Nephron (organoid): Measurements from ENCODE around the gene MATN1.
"Not testable (repeated sequence)": the region's sequence is repeated elsewhere in the genome, so short reads cannot be mapped to it uniquely, and the experiment has no call there.

Source experiments
- H3K27ac Mint-ChIP-seq, 3 experiments: 2 replicates each; pipeline ENCODE4 v1.8.0; 2020; ENCODE audit warnings: mixed read lengths in 3 of 3, mild to moderate bottlenecking in 2 of 3, moderate library complexity in 1 of 3
- H3K27me3 Mint-ChIP-seq: 2 replicates; pipeline ENCODE4 v1.8.0; 2021; ENCODE audit warnings: low read depth, mild to moderate bottlenecking, moderate library complexity, mixed read lengths
- H3K36me3 Mint-ChIP-seq: 2 replicates; pipeline ENCODE4 v1.8.0; 2020; ENCODE audit warnings: low read depth, mixed read lengths
- H3K4me1 Mint-ChIP-seq: 2 replicates; pipeline ENCODE4 v1.8.0; 2020; ENCODE audit warnings: mixed read lengths
- H3K4me3 Mint-ChIP-seq, 3 experiments: 2 replicates each; pipeline ENCODE4 v1.8.0; 2020; ENCODE audit warnings: mild to moderate bottlenecking in 3 of 3, mixed read lengths in 3 of 3, moderate library complexity in 2 of 3
- H3K9me3 Mint-ChIP-seq: 2 replicates; pipeline ENCODE4 v1.8.0; 2020; ENCODE audit warnings: mixed read lengths
- CTCF ChIP-seq, 3 experiments: fragments of 200-600 bp; sonication (generic); IDR thresholded peaks; one replicate each; pipeline ENCODE4 v1.5.0; 2021; ENCODE audit warnings: antibody characterized with exemption in 3 of 3; ENCODE audit not compliant: unreplicated experiment in 3 of 3

Gene MATN1

GRCh38 chr1:30723331-30723755 is at the start of gene MATN1:
MATN1 (minus strand) TSS chr1:30723585; CDS start chr1:30723551, 34 bp downstream.
- Mint-ChIP-seq H3K36me3 (no peaks in the 10 kb centered on the region), H3K27me3 (peaks cover 7% of the 10 kb centered on the region), H3K27ac (peak within 1 kb of the TSS in 2 of 3 experiments; percentile 17 to 49), H3K9me3 (no peaks in the 10 kb centered on the region), H3K4me3 (no peak within 1 kb of the TSS), H3K4me1 (peaks cover 16% of the 10 kb centered on the region)
- TF ChIP-seq CTCF (IDR thresholded peaks at IDR 0.05; ENCODE audit: unreplicated experiment in 3 of 3) = no peak

- H3K4me1 Mint-ChIP-seq = peaks cover 5% of the 10 kb centered on the region
- no peak for TF ChIP-seq CTCF (IDR thresholded peaks at IDR 0.05; ENCODE audit: unreplicated experiment in 3 of 3)
- peaks cover 3% of the 10 kb centered on the region for H3K27me3 Mint-ChIP-seq
- no peak overlapping the region for H3K4me3 Mint-ChIP-seq
- no peaks in the 10 kb centered on the region for H3K9me3 Mint-ChIP-seq
- no peak overlapping the region for H3K27ac Mint-ChIP-seq
- no peaks in the 10 kb centered on the region for H3K36me3 Mint-ChIP-seq
Measured at GRCh38 chr1:30771005-30771404, 47.6 kb upstream of the MATN1 start.

- Mint-ChIP-seq H3K27me3 (peaks cover 3% of the 10 kb centered on the region), H3K9me3 (no peaks in the 10 kb centered on the region), H3K27ac (no peak overlapping the region), H3K36me3 (no peaks in the 10 kb centered on the region), H3K4me3 (no peak overlapping the region), H3K4me1 (peaks cover 5% of the 10 kb centered on the region)
- no peak for TF ChIP-seq CTCF (IDR thresholded peaks at IDR 0.05; ENCODE audit: unreplicated experiment in 3 of 3)
Measured at GRCh38 chr1:30770150-30770549, 46.8 kb upstream of the MATN1 start.

GRCh38 chr1:30768830-30769718 is 45.7 kb upstream of the MATN1 start:
- H3K36me3 Mint-ChIP-seq = no peaks in the 10 kb centered on the region
- no peak overlapping the region for H3K27ac Mint-ChIP-seq
- no peak overlapping the region for H3K4me3 Mint-ChIP-seq
- peaks cover 3% of the 10 kb centered on the region for H3K27me3 Mint-ChIP-seq
- peaks cover 5% of the 10 kb centered on the region for H3K4me1 Mint-ChIP-seq
- no peaks in the 10 kb centered on the region for H3K9me3 Mint-ChIP-seq
- TF ChIP-seq CTCF (IDR thresholded peaks at IDR 0.05; ENCODE audit: unreplicated experiment in 3 of 3) = no peak

- peaks cover 8% of the 10 kb centered on the region for H3K4me1 Mint-ChIP-seq
- peaks cover 3% of the 10 kb centered on the region for H3K27me3 Mint-ChIP-seq
- no peaks in the 10 kb centered on the region for H3K36me3 Mint-ChIP-seq
- H3K4me3 Mint-ChIP-seq = no peak overlapping the region
- H3K27ac Mint-ChIP-seq = no peak overlapping the region
- H3K9me3 Mint-ChIP-seq = no peaks in the 10 kb centered on the region
- no peak for TF ChIP-seq CTCF (IDR thresholded peaks at IDR 0.05; ENCODE audit: unreplicated experiment in 3 of 3)
Measured at GRCh38 chr1:30768159-30768829, 44.9 kb upstream of the MATN1 start.

- H3K36me3 Mint-ChIP-seq, H3K27me3 Mint-ChIP-seq, H3K27ac Mint-ChIP-seq, H3K9me3 Mint-ChIP-seq, H3K4me3 Mint-ChIP-seq: not testable (repeated sequence)
- peaks cover 17% of the 10 kb centered on the region for H3K4me1 Mint-ChIP-seq
Measured at GRCh38 chr1:30766948-30767347, 43.6 kb upstream of the MATN1 start.
